ENCODE data around the gene NUP210. TPM values are rescaled to one million over a fixed set of nuclear protein-coding genes. Genes with fewer than 3 reads are reported as not detected.

NUP210 gene
- total RNA-seq, 4 donors from 2014 or later = 9.8 to 24.6 (median 17.7) TPM

DNA sequence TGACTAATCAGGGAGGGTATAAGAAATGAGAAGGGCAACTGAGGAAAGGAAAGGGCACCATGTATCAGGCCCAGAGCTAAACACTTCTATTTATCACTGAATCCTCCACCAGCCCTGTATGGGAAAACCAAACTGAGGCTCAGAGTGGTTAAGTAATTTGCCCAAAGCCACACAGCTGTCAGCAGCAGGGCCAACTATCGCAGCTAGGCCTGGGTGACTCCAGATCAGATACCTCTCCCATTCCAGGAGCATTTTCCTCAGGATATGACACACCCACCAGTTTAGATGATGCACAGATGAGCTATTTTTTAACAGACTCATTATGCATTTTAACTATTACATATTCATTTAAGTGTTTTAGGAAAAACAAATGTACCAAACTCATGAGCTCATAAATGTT is 14.5 kb downstream of the NUP210 start:
- no peaks in the 10 kb centered on the region for H3K9me3 ChIP-seq
- intact Hi-C loops (cut with DNase I) = no loop called here
- no peaks in the 10 kb centered on the region for H3K36me3 ChIP-seq
- DNase-seq = no peak
- TF ChIP-seq POLR2A (IDR thresholded peaks at IDR 0.05) = no peak
- TF ChIP-seq, protein P1, sequence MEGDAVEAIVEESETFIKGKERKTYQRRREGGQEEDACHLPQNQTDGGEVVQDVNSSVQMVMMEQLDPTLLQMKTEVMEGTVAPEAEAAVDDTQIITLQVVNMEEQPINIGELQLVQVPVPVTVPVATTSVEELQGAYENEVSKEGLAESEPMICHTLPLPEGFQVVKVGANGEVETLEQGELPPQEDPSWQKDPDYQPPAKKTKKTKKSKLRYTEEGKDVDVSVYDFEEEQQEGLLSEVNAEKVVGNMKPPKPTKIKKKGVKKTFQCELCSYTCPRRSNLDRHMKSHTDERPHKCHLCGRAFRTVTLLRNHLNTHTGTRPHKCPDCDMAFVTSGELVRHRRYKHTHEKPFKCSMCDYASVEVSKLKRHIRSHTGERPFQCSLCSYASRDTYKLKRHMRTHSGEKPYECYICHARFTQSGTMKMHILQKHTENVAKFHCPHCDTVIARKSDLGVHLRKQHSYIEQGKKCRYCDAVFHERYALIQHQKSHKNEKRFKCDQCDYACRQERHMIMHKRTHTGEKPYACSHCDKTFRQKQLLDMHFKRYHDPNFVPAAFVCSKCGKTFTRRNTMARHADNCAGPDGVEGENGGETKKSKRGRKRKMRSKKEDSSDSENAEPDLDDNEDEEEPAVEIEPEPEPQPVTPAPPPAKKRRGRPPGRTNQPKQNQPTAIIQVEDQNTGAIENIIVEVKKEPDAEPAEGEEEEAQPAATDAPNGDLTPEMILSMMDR (IDR thresholded peaks at IDR 0.05) = no peak
- H3K4me1 ChIP-seq = no peaks in the 10 kb centered on the region
- H3K27ac ChIP-seq = no peak overlapping the region
- no peak overlapping the region for H3K4me3 ChIP-seq (replicated peaks in 1 of 3)
- 100% methylated on average over 1 of the region's 1 CpG for WGBS, 2 donors
- H3K27me3 ChIP-seq = no peaks in the 10 kb centered on the region

DNA sequence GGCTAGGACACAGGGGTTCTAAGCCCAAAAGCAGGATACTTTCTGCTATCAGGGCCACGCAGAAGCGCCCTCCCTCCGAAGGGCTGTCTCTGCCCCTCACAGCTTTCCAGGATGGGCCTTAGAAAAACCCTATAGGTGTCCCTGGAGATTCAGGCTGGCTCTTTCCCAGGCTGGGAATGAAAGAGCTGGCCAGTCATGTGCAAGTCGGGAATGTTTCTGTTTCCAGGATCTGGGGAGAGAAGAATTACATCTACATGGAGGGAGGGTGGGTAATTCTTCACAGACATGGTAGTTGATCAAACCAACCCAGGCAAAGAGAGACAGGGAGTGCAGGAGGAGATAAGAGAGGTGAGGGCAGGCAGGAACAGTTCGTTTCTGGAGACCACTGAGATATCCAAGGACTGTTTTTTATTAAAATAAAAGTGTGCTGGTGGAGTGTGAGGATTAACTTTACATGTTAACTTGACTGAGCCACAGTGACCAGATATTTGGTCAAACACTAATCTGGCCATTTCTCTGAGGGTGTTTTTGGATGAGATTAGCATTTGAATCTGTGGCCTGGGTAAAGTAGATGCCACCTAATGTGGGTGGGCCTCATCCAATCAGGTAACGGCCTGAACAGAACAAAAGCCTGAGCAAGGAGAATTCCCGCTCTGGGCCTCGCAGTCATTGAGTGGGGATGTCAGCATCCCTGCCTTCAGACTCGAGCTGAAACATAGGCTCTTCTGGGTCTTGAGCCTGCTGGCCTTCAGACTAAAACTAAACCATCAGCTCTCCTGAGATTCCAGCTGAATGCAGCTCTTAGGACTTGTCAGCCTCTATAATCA is 15.3 kb downstream of the NUP210 start:
- intact Hi-C loops (cut with DNase I) = no loop called here
- Histone ChIP-seq H3K4me1 (no peaks in the 10 kb centered on the region), H3K27ac (no peak overlapping the region), H3K9me3 (no peaks in the 10 kb centered on the region), H3K27me3 (no peaks in the 10 kb centered on the region), H3K4me3 (replicated peaks in 1 of 3) (no peak overlapping the region), H3K36me3 (no peaks in the 10 kb centered on the region)
- no peak for DNase-seq
- TF ChIP-seq, protein P1 (IDR thresholded peaks at IDR 0.05) = no peak
- no peak for TF ChIP-seq POLR2A (IDR thresholded peaks at IDR 0.05)
- WGBS, 2 donors = 83 to 88% methylated on average over 8 to 9 of the region's 9 CpGs

DNA sequence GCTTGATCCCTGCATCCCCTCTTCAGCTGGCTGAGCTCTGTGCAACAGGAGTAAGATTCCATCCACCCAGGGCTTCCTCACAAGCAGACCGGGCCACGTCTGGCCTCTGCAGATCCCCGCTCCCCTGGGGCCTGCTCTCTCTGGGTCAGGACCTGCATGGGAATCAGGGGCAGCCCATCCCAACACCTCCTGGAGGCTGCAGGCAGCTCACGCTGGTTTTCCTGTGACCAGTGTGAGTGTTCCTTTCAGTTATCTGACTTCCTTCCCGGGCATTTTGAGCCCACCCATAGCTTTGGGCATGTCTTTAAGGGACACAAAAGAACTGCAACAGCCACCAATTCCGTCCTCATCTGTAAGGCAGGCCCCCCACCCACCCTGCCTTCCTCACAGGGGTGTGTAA is 16.3 kb downstream of the NUP210 start:
- no peak overlapping the region for H3K4me3 ChIP-seq (replicated peaks in 1 of 3)
- no peak overlapping the region for H3K27ac ChIP-seq
- TF ChIP-seq, protein P1 (IDR thresholded peaks at IDR 0.05) = no peak
- TF ChIP-seq POLR2A (IDR thresholded peaks at IDR 0.05) = no peak
- no peak for DNase-seq
- intact Hi-C loops (cut with DNase I) = no loop called here
- H3K4me1 ChIP-seq = no peaks in the 10 kb centered on the region
- H3K27me3 ChIP-seq = no peaks in the 10 kb centered on the region
- H3K36me3 ChIP-seq = no peaks in the 10 kb centered on the region
- WGBS, 2 donors = 71 to 76% methylated on average over 3 to 4 of the region's 6 CpGs
- no peaks in the 10 kb centered on the region for H3K9me3 ChIP-seq

DNA sequence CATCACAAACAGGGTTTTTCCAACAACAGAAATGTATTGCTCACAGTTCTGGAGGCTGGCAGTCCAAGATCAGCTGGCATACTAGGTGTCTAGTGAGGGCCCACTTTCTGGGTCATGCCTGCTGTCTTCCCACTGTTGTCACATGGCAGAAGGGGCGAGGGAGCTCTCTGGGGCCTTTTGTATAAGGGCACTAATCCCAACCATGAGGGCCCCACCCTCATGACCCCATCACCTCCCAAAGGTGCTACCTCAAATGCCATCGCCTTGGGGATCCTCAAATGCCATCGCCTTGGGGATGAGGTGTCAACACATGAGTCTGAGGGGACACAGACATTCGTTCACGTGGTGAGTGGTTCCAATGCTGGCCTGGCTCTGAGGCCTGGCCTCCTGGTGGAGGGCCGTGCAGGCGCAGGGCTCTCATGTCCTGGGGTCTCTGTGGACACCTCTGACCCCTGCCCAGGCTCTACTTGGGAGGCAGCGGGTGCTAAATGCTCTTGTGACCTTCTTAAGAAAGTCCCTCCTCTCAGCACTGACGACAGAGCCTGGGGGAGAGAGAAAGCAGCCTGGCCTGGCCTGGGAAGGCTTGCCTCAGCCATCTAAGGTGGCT is 16.8 kb downstream of the NUP210 start:
- TF ChIP-seq POLR2A (IDR thresholded peaks at IDR 0.05) = no peak
- TF ChIP-seq, protein P1 (IDR thresholded peaks at IDR 0.05) = no peak
- no peak for DNase-seq
- H3K9me3 ChIP-seq = no peaks in the 10 kb centered on the region
- no peaks in the 10 kb centered on the region for H3K4me1 ChIP-seq
- no peaks in the 10 kb centered on the region for H3K27me3 ChIP-seq
- WGBS, 2 donors = 94 to 95% methylated on average over 3 to 9 of the region's 9 CpGs
- no peak overlapping the region for H3K27ac ChIP-seq
- intact Hi-C loops (cut with DNase I) = no loop called here
- no peaks in the 10 kb centered on the region for H3K36me3 ChIP-seq
- H3K4me3 ChIP-seq (replicated peaks in 1 of 3) = no peak overlapping the region

DNA sequence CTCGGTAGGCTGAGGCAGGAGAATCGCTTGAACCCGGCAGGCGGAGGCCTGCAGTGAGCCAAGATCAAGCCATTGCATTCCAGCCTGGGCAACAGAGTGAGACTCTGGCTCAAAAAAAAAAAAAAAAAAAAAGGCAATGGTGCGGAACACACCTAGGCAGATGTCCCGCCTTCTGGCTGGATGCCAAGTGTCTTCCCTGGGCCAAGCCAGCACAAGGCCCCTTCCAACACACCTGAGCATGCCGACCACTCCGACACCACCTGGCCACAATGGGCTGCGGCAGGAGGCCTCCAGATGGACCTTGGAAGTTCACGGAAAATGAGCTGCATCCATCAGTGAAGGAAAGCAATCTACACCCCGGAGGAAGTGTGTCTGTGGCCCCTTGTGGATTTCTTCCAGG is 19.0 kb downstream of the NUP210 start:
- intact Hi-C loops (cut with DNase I) = no loop called here
- TF ChIP-seq POLR2A (IDR thresholded peaks at IDR 0.05) = no peak
- TF ChIP-seq, protein P1 (IDR thresholded peaks at IDR 0.05) = no peak

More for the DNA sequence above, 19.0 kb downstream of the NUP210 start:
- peak; percentile 31 to 41 for DNase-seq
- Histone ChIP-seq H3K4me1 (no peaks in the 10 kb centered on the region), H3K27me3 (no peaks in the 10 kb centered on the region), H3K4me3 (replicated peaks in 1 of 3) (no peak overlapping the region), H3K27ac (no peak overlapping the region), H3K9me3 (no peaks in the 10 kb centered on the region), H3K36me3 (no peaks in the 10 kb centered on the region)
- 72 to 78% methylated on average over 10 to 11 of the region's 11 CpGs for WGBS, 2 donors

Measured in thyroid gland (tissue), 4 donors.